ENCODE measurements around the gene CPS1.

Gene CPS1

DNA sequence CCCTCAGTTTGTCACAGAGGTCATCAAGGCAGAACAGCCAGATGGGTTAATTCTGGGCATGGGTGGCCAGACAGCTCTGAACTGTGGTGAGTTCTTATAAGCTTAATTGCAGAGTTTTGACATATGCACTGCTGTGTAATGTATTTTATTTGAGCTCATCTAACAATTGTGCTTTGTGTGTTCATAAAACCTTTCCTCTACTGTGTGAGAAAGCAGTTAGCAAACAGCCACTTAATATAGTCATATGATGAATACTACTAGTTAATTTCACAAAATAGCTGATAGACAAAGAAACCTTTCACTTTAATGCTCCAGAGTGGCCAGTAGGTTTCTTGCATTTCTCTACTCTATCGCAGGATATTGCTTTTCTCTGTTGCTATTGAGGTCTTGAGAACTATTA, 43.1 kb downstream of the CPS1 start:
- DNase-seq: no peak
- no peak overlapping the region for H2AFZ ChIP-seq (ENCODE audit: low read depth, low read length)
- no peak overlapping the region for H3K4me2 ChIP-seq (ENCODE audit: insufficient read depth, low read length)
- H3K27me3 ChIP-seq (ENCODE audit: insufficient read depth, low read length, poor library complexity): no peaks in the 10 kb centered on the region
- ATAC-seq (ENCODE audit: insufficient read depth, low read depth): no peak
- H4K20me1 ChIP-seq (ENCODE audit: insufficient read depth, low read length): no peaks in the 10 kb centered on the region
- no peak overlapping the region for H3K9ac ChIP-seq (ENCODE audit: low read depth, low read length)
- TF ChIP-seq EZH2 (IDR thresholded peaks at IDR 0.05; ENCODE audit: borderline replicate concordance, low read depth, low read length, severe bottlenecking): no peak
- TF ChIP-seq, protein P1, sequence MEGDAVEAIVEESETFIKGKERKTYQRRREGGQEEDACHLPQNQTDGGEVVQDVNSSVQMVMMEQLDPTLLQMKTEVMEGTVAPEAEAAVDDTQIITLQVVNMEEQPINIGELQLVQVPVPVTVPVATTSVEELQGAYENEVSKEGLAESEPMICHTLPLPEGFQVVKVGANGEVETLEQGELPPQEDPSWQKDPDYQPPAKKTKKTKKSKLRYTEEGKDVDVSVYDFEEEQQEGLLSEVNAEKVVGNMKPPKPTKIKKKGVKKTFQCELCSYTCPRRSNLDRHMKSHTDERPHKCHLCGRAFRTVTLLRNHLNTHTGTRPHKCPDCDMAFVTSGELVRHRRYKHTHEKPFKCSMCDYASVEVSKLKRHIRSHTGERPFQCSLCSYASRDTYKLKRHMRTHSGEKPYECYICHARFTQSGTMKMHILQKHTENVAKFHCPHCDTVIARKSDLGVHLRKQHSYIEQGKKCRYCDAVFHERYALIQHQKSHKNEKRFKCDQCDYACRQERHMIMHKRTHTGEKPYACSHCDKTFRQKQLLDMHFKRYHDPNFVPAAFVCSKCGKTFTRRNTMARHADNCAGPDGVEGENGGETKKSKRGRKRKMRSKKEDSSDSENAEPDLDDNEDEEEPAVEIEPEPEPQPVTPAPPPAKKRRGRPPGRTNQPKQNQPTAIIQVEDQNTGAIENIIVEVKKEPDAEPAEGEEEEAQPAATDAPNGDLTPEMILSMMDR (IDR thresholded peaks at IDR 0.05; ENCODE audit: borderline replicate concordance, extremely low read depth, low read length, poor library complexity, severe bottlenecking): no peak
- H3K4me3 ChIP-seq (ENCODE audit: low read depth in 1 of 2, low read length in 2 of 2): no peak overlapping the region
- no peaks in the 10 kb centered on the region for H3K9me3 ChIP-seq (ENCODE audit: insufficient read depth, low read length, severe bottlenecking)
- H3K4me1 ChIP-seq (ENCODE audit: insufficient read depth, low read length): no peaks in the 10 kb centered on the region
- no peaks in the 10 kb centered on the region for H3K36me3 ChIP-seq (ENCODE audit: insufficient read depth, low read length)
- H3K79me2 ChIP-seq (ENCODE audit: insufficient read depth, low read length): no peaks in the 10 kb centered on the region
- H3K27ac ChIP-seq (ENCODE audit: low read length): no peak overlapping the region

GRCh38 chr2:210604666-210605065, 48.3 kb downstream of the CPS1 start:
- H3K9ac ChIP-seq (ENCODE audit: low read depth, low read length): no peak overlapping the region
- H3K27me3 ChIP-seq (ENCODE audit: insufficient read depth, low read length, poor library complexity): no peaks in the 10 kb centered on the region
- no peak overlapping the region for H3K4me2 ChIP-seq (ENCODE audit: insufficient read depth, low read length)
- H3K36me3 ChIP-seq (ENCODE audit: insufficient read depth, low read length): no peaks in the 10 kb centered on the region
- no peak overlapping the region for H2AFZ ChIP-seq (ENCODE audit: low read depth, low read length)
- DNase-seq (no peak), ATAC-seq (ENCODE audit: insufficient read depth, low read depth) (no peak)
- no peaks in the 10 kb centered on the region for H3K4me1 ChIP-seq (ENCODE audit: insufficient read depth, low read length)
- H3K9me3 ChIP-seq (ENCODE audit: insufficient read depth, low read length, severe bottlenecking): no peaks in the 10 kb centered on the region
- no peak overlapping the region for H3K4me3 ChIP-seq (ENCODE audit: low read depth in 1 of 2, low read length in 2 of 2)
- H3K27ac ChIP-seq (ENCODE audit: low read length): no peak overlapping the region
- TF ChIP-seq, protein P1 (IDR thresholded peaks at IDR 0.05; ENCODE audit: borderline replicate concordance, extremely low read depth, low read length, poor library complexity, severe bottlenecking): no peak
- TF ChIP-seq EZH2 (IDR thresholded peaks at IDR 0.05; ENCODE audit: borderline replicate concordance, low read depth, low read length, severe bottlenecking): no peak
- H4K20me1 ChIP-seq (ENCODE audit: insufficient read depth, low read length): no peaks in the 10 kb centered on the region
- no peaks in the 10 kb centered on the region for H3K79me2 ChIP-seq (ENCODE audit: insufficient read depth, low read length)

- DNase-seq: no peak
- H2AFZ ChIP-seq (ENCODE audit: low read depth, low read length): no peak overlapping the region
- H4K20me1 ChIP-seq (ENCODE audit: insufficient read depth, low read length): no peaks in the 10 kb centered on the region
- TF ChIP-seq EZH2 (IDR thresholded peaks at IDR 0.05; ENCODE audit: borderline replicate concordance, low read depth, low read length, severe bottlenecking): no peak
- TF ChIP-seq, protein P1 (IDR thresholded peaks at IDR 0.05; ENCODE audit: borderline replicate concordance, extremely low read depth, low read length, poor library complexity, severe bottlenecking): no peak
- H3K4me1 ChIP-seq (ENCODE audit: insufficient read depth, low read length): no peaks in the 10 kb centered on the region
- no peak overlapping the region for H3K9ac ChIP-seq (ENCODE audit: low read depth, low read length)
- H3K79me2 ChIP-seq (ENCODE audit: insufficient read depth, low read length): no peaks in the 10 kb centered on the region
- H3K4me2 ChIP-seq (ENCODE audit: insufficient read depth, low read length): no peak overlapping the region
- H3K36me3 ChIP-seq (ENCODE audit: insufficient read depth, low read length): no peaks in the 10 kb centered on the region
- no peaks in the 10 kb centered on the region for H3K9me3 ChIP-seq (ENCODE audit: insufficient read depth, low read length, severe bottlenecking)
- no peak overlapping the region for H3K4me3 ChIP-seq (ENCODE audit: low read depth in 1 of 2, low read length in 2 of 2)
- no peaks in the 10 kb centered on the region for H3K27me3 ChIP-seq (ENCODE audit: insufficient read depth, low read length, poor library complexity)
- no peak for ATAC-seq (ENCODE audit: insufficient read depth, low read depth)
- no peak overlapping the region for H3K27ac ChIP-seq (ENCODE audit: low read length)
These were observed 49.6 kb downstream of the CPS1 start for GRCh38 chr2:210606001-210606400.

GRCh38 chr2:210611466-210611865, 55.1 kb downstream of the CPS1 start:
- Histone ChIP-seq H3K9ac (ENCODE audit: low read depth, low read length) (no peak overlapping the region), H3K4me3 (ENCODE audit: low read depth in 1 of 2, low read length in 2 of 2) (no peak overlapping the region), H3K4me1 (ENCODE audit: insufficient read depth, low read length) (no peaks in the 10 kb centered on the region), H4K20me1 (ENCODE audit: insufficient read depth, low read length) (no peaks in the 10 kb centered on the region), H3K4me2 (ENCODE audit: insufficient read depth, low read length) (no peak overlapping the region), H2AFZ (ENCODE audit: low read depth, low read length) (no peak overlapping the region), H3K79me2 (ENCODE audit: insufficient read depth, low read length) (no peaks in the 10 kb centered on the region), H3K9me3 (ENCODE audit: insufficient read depth, low read length, severe bottlenecking) (no peaks in the 10 kb centered on the region), H3K36me3 (ENCODE audit: insufficient read depth, low read length) (no peaks in the 10 kb centered on the region), H3K27ac (ENCODE audit: low read length) (no peak overlapping the region), H3K27me3 (ENCODE audit: insufficient read depth, low read length, poor library complexity) (no peaks in the 10 kb centered on the region)
- TF ChIP-seq, protein P1 (IDR thresholded peaks at IDR 0.05; ENCODE audit: borderline replicate concordance, extremely low read depth, low read length, poor library complexity, severe bottlenecking): no peak
- no peak for TF ChIP-seq EZH2 (IDR thresholded peaks at IDR 0.05; ENCODE audit: borderline replicate concordance, low read depth, low read length, severe bottlenecking)
- no peak for DNase-seq
- ATAC-seq (ENCODE audit: insufficient read depth, low read depth): no peak

Measured in DND-41 (cell line).